ENCODE data around the gene BCL2. TPM values are rescaled to one million over a fixed set of nuclear protein-coding genes. Genes with fewer than 3 reads are reported as not detected.

BCL2 gene
- total RNA-seq, 2 experiments from 2014 or later, result 1.4 to 2.5 TPM

DNA sequence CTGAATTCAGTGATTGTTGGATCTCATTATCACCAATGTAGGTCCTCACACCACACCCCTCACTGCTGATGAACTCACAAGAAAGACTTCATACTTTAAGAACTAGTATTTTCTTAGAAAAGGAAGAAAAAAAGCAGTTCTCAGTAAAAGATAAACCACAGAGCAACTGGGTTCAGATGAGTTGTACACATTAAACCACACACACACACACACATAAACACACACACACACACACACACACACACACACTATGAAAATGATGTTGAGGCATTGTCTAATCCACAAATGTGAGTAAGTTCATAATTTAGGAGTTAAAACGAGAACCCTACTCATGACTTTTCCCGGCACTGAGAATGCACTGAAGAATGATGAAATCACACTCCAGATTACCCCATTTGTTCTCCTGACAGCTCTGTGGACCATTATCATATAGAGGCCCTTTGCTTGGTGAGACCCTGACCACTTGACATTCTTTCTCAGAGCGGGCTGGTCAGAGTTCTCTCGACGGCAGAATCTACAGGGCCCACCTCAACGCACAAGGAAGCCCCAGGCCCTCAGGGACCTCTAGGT, 106.2 kb downstream of the BCL2 start:
- Histone ChIP-seq H3K9me2 (ENCODE audit: insufficient read depth, low read length) (no peaks in the 10 kb centered on the region), H3K36me3 (ENCODE audit: insufficient read depth, low read length) (no peaks in the 10 kb centered on the region), H3K4me1 (ENCODE audit: insufficient read depth, low read length, poor library complexity, severe bottlenecking) (peaks cover 2% of the 10 kb centered on the region), H4K20me1 (ENCODE audit: insufficient read depth, low read length) (no peaks in the 10 kb centered on the region), H3K27ac (ENCODE audit: low read depth, low read length, poor library complexity, severe bottlenecking) (no peak overlapping the region), H3K4me2 (ENCODE audit: low read length) (no peak overlapping the region), H3K4me3 (ENCODE audit: low read depth, low read length, poor library complexity, severe bottlenecking) (no peak overlapping the region), H3K9me3 (ENCODE audit: low read length) (no peaks in the 10 kb centered on the region), H3K79me2 (ENCODE audit: insufficient read depth, low read depth, low read length) (no peaks in the 10 kb centered on the region), H2AFZ (ENCODE audit: low read length) (no peak overlapping the region)
- no TSS peak for BruUV-seq (replicated peaks)
- TF ChIP-seq EZH2phosphoT487 (IDR thresholded peaks at IDR 0.05; ENCODE audit: borderline replicate concordance, low read depth, low read length), result no peak
- TF ChIP-seq, protein P1, sequence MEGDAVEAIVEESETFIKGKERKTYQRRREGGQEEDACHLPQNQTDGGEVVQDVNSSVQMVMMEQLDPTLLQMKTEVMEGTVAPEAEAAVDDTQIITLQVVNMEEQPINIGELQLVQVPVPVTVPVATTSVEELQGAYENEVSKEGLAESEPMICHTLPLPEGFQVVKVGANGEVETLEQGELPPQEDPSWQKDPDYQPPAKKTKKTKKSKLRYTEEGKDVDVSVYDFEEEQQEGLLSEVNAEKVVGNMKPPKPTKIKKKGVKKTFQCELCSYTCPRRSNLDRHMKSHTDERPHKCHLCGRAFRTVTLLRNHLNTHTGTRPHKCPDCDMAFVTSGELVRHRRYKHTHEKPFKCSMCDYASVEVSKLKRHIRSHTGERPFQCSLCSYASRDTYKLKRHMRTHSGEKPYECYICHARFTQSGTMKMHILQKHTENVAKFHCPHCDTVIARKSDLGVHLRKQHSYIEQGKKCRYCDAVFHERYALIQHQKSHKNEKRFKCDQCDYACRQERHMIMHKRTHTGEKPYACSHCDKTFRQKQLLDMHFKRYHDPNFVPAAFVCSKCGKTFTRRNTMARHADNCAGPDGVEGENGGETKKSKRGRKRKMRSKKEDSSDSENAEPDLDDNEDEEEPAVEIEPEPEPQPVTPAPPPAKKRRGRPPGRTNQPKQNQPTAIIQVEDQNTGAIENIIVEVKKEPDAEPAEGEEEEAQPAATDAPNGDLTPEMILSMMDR (conservative IDR thresholded peaks at IDR 0.05; ENCODE audit: low read length), result no peak
- ChIA-PET CTCF (ENCODE audit: unreplicated experiment) (no interaction called here), POLR2A (no interaction called here)
- intact Hi-C loops (cut with micrococcal nuclease; ENCODE audit: unreplicated experiment), result no loop called here
- no peak for DNase-seq (ENCODE audit: low spot score)

DNA sequence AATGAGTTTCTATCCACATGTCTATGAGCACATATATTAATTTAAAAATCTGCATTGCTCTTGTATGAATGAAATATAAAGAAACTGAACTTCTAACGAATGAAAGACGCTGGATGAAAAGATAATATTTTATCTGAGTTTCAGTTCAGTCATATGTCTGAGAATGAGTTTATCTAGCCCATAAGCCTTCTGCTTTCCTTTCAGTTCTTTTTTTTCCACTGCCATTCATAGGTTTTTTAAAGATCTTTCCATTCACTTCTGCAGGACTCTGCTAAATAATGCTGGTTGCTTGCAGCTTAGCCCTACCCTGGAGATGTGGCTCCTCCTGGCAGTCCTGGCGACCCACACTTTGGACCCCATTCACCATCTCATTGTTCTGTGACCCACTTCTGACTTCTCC, 109.0 kb downstream of the BCL2 start:
- Histone ChIP-seq H3K9me3 (ENCODE audit: low read length) (no peaks in the 10 kb centered on the region), H3K4me3 (ENCODE audit: low read depth, low read length, poor library complexity, severe bottlenecking) (no peak overlapping the region), H3K4me1 (ENCODE audit: insufficient read depth, low read length, poor library complexity, severe bottlenecking) (peaks cover 31% of the 10 kb centered on the region), H4K20me1 (ENCODE audit: insufficient read depth, low read length) (no peaks in the 10 kb centered on the region), H3K4me2 (ENCODE audit: low read length) (no peak overlapping the region), H3K36me3 (ENCODE audit: insufficient read depth, low read length) (no peaks in the 10 kb centered on the region), H3K27ac (ENCODE audit: low read depth, low read length, poor library complexity, severe bottlenecking) (no peak overlapping the region), H2AFZ (ENCODE audit: low read length) (no peak overlapping the region), H3K9me2 (ENCODE audit: insufficient read depth, low read length) (no peaks in the 10 kb centered on the region), H3K79me2 (ENCODE audit: insufficient read depth, low read depth, low read length) (no peaks in the 10 kb centered on the region)
- no peak for DNase-seq (ENCODE audit: low spot score)
- BruUV-seq (replicated peaks), result no TSS peak
- ChIA-PET CTCF (ENCODE audit: unreplicated experiment) (no interaction called here), POLR2A (interaction anchor here (0.8 kb wide), 1 partner anchor 30 kb away, joined by 4 read pairs; no protein-coding TSS in a partner anchor)
- intact Hi-C loops (cut with micrococcal nuclease; ENCODE audit: unreplicated experiment), result no loop called here
- TF ChIP-seq, protein P1 (conservative IDR thresholded peaks at IDR 0.05; ENCODE audit: low read length), result no peak
- TF ChIP-seq EZH2phosphoT487 (IDR thresholded peaks at IDR 0.05; ENCODE audit: borderline replicate concordance, low read depth, low read length), result no peak

DNA sequence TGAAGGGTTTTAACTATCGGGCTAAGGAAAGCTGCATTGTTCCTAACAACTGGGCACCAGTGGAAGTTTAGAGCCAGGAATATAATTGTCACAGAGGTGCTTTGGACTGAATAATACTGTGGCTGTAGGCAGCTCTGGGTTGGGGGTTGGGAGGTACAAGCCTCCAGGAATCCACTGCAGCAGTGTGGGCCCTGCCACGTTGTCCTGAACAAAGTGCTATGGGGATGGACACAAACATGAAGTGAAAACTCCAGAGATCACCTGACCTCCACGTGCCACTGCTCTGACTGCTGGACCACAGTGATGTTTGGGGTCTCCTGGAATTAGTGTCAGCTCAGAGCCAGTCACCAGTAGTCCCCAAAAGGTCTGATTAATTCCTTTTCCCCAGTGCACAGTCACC, 110.9 kb downstream of the BCL2 start:
- DNase-seq (ENCODE audit: low spot score), result no peak
- intact Hi-C loops (cut with micrococcal nuclease; ENCODE audit: unreplicated experiment), result loop anchor here (5.0 kb wide), 2 partner anchors 51 to 109 kb away; partner anchors contain the start of gene BCL2
- Histone ChIP-seq H2AFZ (ENCODE audit: low read length) (no peak overlapping the region), H4K20me1 (ENCODE audit: insufficient read depth, low read length) (no peaks in the 10 kb centered on the region), H3K36me3 (ENCODE audit: insufficient read depth, low read length) (no peaks in the 10 kb centered on the region), H3K27ac (ENCODE audit: low read depth, low read length, poor library complexity, severe bottlenecking) (no peak overlapping the region), H3K4me1 (ENCODE audit: insufficient read depth, low read length, poor library complexity, severe bottlenecking) (peaks cover 39% of the 10 kb centered on the region), H3K4me3 (ENCODE audit: low read depth, low read length, poor library complexity, severe bottlenecking) (no peak overlapping the region), H3K79me2 (ENCODE audit: insufficient read depth, low read depth, low read length) (no peaks in the 10 kb centered on the region), H3K4me2 (ENCODE audit: low read length) (peak overlapping the region; percentile 56; the same call in 1 of the 2 replicates), H3K9me2 (ENCODE audit: insufficient read depth, low read length) (no peaks in the 10 kb centered on the region), H3K9me3 (ENCODE audit: low read length) (no peaks in the 10 kb centered on the region)
- TF ChIP-seq, protein P1 (conservative IDR thresholded peaks at IDR 0.05; ENCODE audit: low read length), result no peak
- no peak for TF ChIP-seq EZH2phosphoT487 (IDR thresholded peaks at IDR 0.05; ENCODE audit: borderline replicate concordance, low read depth, low read length)
- POLR2A ChIA-PET, result no interaction called here
- BruUV-seq (replicated peaks), result no TSS peak
- CTCF ChIA-PET (ENCODE audit: unreplicated experiment), result no interaction called here
